Measurements from ENCODE around the gene CAMSAP2.

CAMSAP2 gene

DNA sequence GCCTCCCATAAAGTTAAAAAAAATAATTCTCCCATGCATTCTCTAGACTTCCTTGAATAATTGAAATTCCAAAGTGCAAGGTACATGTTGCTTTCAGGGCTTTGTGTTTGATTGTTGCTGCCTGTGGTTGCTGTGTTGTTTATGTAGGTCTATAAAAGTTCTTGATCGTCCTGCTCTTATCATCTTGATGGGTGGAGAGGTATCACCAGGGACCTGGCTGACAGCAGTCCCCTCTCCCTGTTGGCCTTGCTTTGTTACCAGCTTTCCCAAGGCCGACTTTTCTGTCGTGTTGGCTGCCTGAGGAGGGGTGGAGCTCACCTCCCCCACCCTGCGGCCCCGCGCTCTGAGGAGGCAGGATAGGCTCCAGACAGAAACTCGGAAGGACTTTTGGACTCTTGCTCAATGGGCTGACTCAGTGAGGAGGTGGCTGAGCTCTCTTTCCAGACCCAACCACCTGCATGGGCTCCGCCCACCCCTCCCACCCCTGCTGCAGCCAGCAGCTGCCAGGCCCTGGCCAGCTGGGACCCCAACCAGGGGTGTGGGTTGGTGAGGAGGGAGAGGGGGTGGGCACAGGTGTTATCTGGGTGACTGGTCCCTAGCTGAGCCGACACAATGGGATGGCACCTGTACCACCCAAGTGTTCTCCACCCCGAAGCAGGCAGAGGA, 158.0 kb downstream of the CAMSAP2 start:
- Mint-ChIP-seq H3K9me3 (no peaks in the 10 kb centered on the region), H3K36me3 (ENCODE audit: low read depth) (no peaks in the 10 kb centered on the region), H3K4me1 (peaks cover 9% of the 10 kb centered on the region), H3K27ac (no peak overlapping the region), H3K27me3 (peaks cover 39% of the 10 kb centered on the region), H3K4me3 (no peak overlapping the region)
- no peak for ATAC-seq
- no peak for DNase-seq

GRCh38 chr1:200897259-200897658, 158.6 kb downstream of the CAMSAP2 start:
- H3K4me1 Mint-ChIP-seq = peaks cover 3% of the 10 kb centered on the region
- no peak for ATAC-seq
- no peak overlapping the region for H3K27ac Mint-ChIP-seq
- H3K4me3 Mint-ChIP-seq = no peak overlapping the region
- no peaks in the 10 kb centered on the region for H3K9me3 Mint-ChIP-seq
- H3K27me3 Mint-ChIP-seq = peaks cover 36% of the 10 kb centered on the region
- no peak for DNase-seq
- no peaks in the 10 kb centered on the region for H3K36me3 Mint-ChIP-seq (ENCODE audit: low read depth)

DNA sequence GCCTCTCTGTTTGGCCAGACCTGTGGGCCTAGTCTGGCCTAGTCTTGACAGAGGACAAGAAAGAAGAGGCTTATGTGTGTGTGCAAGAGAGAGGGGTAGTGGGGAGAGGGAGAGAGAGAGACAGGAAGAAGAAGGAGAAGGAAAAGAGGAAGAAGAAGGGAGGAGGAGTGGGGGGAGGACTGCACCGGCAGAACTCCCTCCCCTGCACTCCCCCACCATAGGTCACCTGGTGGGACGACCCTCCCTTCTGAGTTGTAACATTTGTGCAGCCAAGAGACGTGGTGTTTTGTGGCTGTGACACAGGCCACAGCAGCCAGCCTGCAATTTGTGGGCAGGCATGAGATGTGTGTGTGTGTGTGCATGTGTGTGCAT, 160.3 kb downstream of the CAMSAP2 start:
- H3K27ac Mint-ChIP-seq = no peak overlapping the region
- H3K27me3 Mint-ChIP-seq = peaks cover 25% of the 10 kb centered on the region
- no peaks in the 10 kb centered on the region for H3K9me3 Mint-ChIP-seq
- no peak overlapping the region for H3K4me3 Mint-ChIP-seq
- H3K36me3 Mint-ChIP-seq (ENCODE audit: low read depth) = no peaks in the 10 kb centered on the region
- H3K4me1 Mint-ChIP-seq = no peaks in the 10 kb centered on the region
- ATAC-seq (no peak), DNase-seq (no peak)

- Mint-ChIP-seq H3K4me3 (no peak overlapping the region), H3K36me3 (ENCODE audit: low read depth) (no peaks in the 10 kb centered on the region), H3K9me3 (no peaks in the 10 kb centered on the region), H3K27ac (no peak overlapping the region), H3K4me1 (no peaks in the 10 kb centered on the region), H3K27me3 (peaks cover 27% of the 10 kb centered on the region)
- ATAC-seq (no peak), DNase-seq (no peak)
Observed at GRCh38 chr1:200899451-200899915, 160.8 kb downstream of the CAMSAP2 start.

GRCh38 chr1:200899954-200900867, 161.5 kb downstream of the CAMSAP2 start:
- Mint-ChIP-seq H3K36me3 (ENCODE audit: low read depth) (no peaks in the 10 kb centered on the region), H3K4me1 (peaks cover 5% of the 10 kb centered on the region), H3K9me3 (no peaks in the 10 kb centered on the region), H3K27ac (no peak overlapping the region), H3K27me3 (peaks cover 29% of the 10 kb centered on the region), H3K4me3 (no peak overlapping the region)
- no peak for DNase-seq
- no peak for ATAC-seq

DNA sequence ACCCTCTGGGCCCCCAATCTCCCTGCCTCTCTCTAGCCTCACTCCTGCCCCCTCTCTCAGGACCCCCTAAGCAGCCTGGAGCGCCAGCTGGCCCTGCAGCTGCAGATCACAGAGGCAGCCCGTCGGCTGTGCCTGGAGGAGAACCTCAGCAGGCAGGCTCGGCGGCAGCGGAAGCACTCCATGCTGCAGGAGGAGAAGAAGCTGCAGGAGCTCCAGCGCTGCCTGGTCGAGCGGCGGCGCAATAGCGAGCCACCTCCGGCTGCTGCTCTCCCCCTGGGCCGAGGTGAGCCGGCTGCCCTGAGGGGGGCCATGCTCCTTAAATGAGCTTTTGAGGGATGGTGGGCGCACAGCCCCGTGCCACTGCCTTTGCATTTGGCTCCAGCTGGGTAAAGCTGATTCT, 162.2 kb downstream of the CAMSAP2 start:
- ATAC-seq (no peak), DNase-seq (no peak)
- Mint-ChIP-seq H3K4me1 (peaks cover 12% of the 10 kb centered on the region), H3K27me3 (peaks cover 29% of the 10 kb centered on the region), H3K9me3 (no peaks in the 10 kb centered on the region), H3K4me3 (no peak overlapping the region), H3K36me3 (ENCODE audit: low read depth) (no peaks in the 10 kb centered on the region), H3K27ac (no peak overlapping the region)

GRCh38 chr1:200901350-200901749, 162.7 kb downstream of the CAMSAP2 start:
- Mint-ChIP-seq H3K36me3 (ENCODE audit: low read depth) (no peaks in the 10 kb centered on the region), H3K4me3 (no peak overlapping the region), H3K27me3 (peaks cover 29% of the 10 kb centered on the region), H3K27ac (no peak overlapping the region), H3K9me3 (no peaks in the 10 kb centered on the region), H3K4me1 (peaks cover 16% of the 10 kb centered on the region)
- DNase-seq (no peak), ATAC-seq (no peak)

- no peaks in the 10 kb centered on the region for H3K9me3 Mint-ChIP-seq
- peaks cover 33% of the 10 kb centered on the region for H3K27me3 Mint-ChIP-seq
- DNase-seq = no peak
- H3K36me3 Mint-ChIP-seq (ENCODE audit: low read depth) = no peaks in the 10 kb centered on the region
- no peak overlapping the region for H3K27ac Mint-ChIP-seq
- ATAC-seq = no peak
- H3K4me3 Mint-ChIP-seq = no peak overlapping the region
- peaks cover 20% of the 10 kb centered on the region for H3K4me1 Mint-ChIP-seq
Observed at GRCh38 chr1:200901796-200902444, 163.2 kb downstream of the CAMSAP2 start.

- Mint-ChIP-seq H3K27ac (no peak overlapping the region), H3K9me3 (no peaks in the 10 kb centered on the region), H3K27me3 (peaks cover 35% of the 10 kb centered on the region), H3K36me3 (ENCODE audit: low read depth) (no peaks in the 10 kb centered on the region), H3K4me3 (no peak overlapping the region), H3K4me1 (peaks cover 21% of the 10 kb centered on the region)
- no peak for ATAC-seq
- no peak for DNase-seq
Observed at GRCh38 chr1:200903793-200904192, 165.1 kb downstream of the CAMSAP2 start.

- H3K9me3 Mint-ChIP-seq = no peaks in the 10 kb centered on the region
- H3K27me3 Mint-ChIP-seq = peaks cover 33% of the 10 kb centered on the region
- peaks cover 21% of the 10 kb centered on the region for H3K4me1 Mint-ChIP-seq
- no peak overlapping the region for H3K27ac Mint-ChIP-seq
- no peaks in the 10 kb centered on the region for H3K36me3 Mint-ChIP-seq (ENCODE audit: low read depth)
- no peak for DNase-seq
- H3K4me3 Mint-ChIP-seq = no peak overlapping the region
- no peak for ATAC-seq
Observed at GRCh38 chr1:200904772-200905171, 166.1 kb downstream of the CAMSAP2 start.

DNA sequence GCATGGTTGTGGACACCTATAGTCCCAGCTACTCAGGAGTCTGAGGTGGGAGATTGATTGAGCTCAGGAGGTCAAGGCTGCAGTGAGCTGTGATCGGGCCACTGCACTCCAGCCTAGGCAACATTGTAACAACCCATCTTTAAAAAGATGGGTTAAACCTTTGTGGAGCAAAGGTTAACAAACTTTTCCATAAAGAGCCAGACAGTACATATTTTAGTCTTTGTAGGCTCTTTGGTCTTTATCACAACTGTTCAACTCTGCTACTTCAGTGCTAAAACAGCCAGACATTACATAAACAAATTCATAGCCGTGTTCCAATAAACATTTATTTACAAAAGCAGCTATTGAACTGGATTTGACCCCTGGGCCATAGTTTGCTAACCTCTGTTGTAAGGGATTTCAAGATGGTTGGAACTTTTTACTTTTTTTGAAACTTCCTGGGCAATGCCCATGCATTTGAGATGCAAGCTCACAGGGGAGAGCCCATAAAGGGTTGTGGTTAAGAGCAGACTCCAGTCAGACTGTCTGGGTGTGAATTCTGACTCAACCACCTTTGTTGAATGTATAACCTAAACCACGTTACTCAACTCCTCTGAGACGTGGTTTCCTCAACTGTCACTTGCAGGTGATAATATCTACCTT, 166.8 kb downstream of the CAMSAP2 start:
- Mint-ChIP-seq H3K4me3 (no peak overlapping the region), H3K4me1 (peaks cover 21% of the 10 kb centered on the region), H3K9me3 (no peaks in the 10 kb centered on the region), H3K36me3 (ENCODE audit: low read depth) (no peaks in the 10 kb centered on the region), H3K27ac (no peak overlapping the region), H3K27me3 (peaks cover 35% of the 10 kb centered on the region)
- DNase-seq = peak; percentile 22
- ATAC-seq = peak; percentile 99

DNA sequence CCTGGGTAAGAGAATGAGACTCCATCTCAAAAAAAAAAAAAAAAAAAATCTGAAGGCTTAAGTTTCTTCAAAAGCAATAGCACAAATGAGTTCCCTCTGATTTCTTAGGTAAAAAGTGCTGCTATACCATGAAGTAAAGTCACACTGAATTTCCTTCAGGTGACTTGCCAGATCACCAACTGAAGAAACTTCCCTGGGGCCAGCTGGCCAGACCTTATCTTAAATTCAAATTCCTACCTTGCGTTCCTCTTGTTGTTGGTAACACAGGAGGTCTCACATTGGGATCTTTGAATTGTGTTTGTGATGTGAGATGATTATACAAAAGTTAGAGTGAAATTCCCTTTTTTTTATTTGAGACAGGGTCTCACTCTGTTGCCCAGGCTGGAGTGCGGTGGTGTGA, 167.8 kb downstream of the CAMSAP2 start:
- Mint-ChIP-seq H3K9me3 (no peaks in the 10 kb centered on the region), H3K36me3 (ENCODE audit: low read depth) (no peaks in the 10 kb centered on the region), H3K27ac (no peak overlapping the region), H3K4me3 (no peak overlapping the region), H3K27me3 (peaks cover 36% of the 10 kb centered on the region), H3K4me1 (peaks cover 21% of the 10 kb centered on the region)
- ATAC-seq = no peak
- DNase-seq = no peak

- Mint-ChIP-seq H3K36me3 (ENCODE audit: low read depth) (no peaks in the 10 kb centered on the region), H3K27ac (no peak overlapping the region), H3K9me3 (no peaks in the 10 kb centered on the region), H3K4me1 (peaks cover 21% of the 10 kb centered on the region), H3K27me3 (peaks cover 31% of the 10 kb centered on the region), H3K4me3 (no peak overlapping the region)
- DNase-seq = no peak
- ATAC-seq = no peak
Observed at GRCh38 chr1:200907611-200908097, 169.0 kb downstream of the CAMSAP2 start.

GRCh38 chr1:200908191-200908868, 169.6 kb downstream of the CAMSAP2 start:
- ATAC-seq (no peak), DNase-seq (no peak)
- no peaks in the 10 kb centered on the region for H3K9me3 Mint-ChIP-seq
- no peak overlapping the region for H3K27ac Mint-ChIP-seq
- peaks cover 27% of the 10 kb centered on the region for H3K27me3 Mint-ChIP-seq
- H3K36me3 Mint-ChIP-seq (ENCODE audit: low read depth) = no peaks in the 10 kb centered on the region
- H3K4me3 Mint-ChIP-seq = no peak overlapping the region
- H3K4me1 Mint-ChIP-seq = peaks cover 21% of the 10 kb centered on the region
